CD4-positive, alpha-beta T cell treated with Interleukin-10 for 1 hour (primary cell): ENCODE data around the gene PDIA5.

ENCODE experiments used
- DNase-seq: peaks from one replicate; pipeline ENCODE4 v3.0.0-alpha.2; 2020

PDIA5 gene

DNA sequence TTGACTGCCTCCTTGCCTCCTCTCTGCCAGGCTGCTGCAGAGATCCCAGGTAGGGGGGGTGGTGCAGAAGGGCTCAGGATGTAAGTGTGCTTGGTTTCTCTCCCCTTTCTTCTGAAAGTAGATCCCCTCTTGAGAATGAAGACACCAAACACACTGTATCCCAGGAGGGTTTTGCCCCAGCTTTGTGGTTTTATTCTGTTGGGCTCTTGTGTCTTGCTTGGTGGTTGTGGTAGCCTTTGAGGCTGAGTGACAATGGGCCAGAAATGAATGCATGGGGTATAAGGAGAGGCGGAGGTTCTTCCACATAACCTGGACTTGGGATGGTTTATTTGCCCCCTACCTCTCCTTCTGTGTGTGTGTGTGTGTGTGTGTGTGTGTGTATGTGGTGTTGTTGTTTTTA is 5.7 kb downstream of the PDIA5 start:
- no peak for DNase-seq

DNA sequence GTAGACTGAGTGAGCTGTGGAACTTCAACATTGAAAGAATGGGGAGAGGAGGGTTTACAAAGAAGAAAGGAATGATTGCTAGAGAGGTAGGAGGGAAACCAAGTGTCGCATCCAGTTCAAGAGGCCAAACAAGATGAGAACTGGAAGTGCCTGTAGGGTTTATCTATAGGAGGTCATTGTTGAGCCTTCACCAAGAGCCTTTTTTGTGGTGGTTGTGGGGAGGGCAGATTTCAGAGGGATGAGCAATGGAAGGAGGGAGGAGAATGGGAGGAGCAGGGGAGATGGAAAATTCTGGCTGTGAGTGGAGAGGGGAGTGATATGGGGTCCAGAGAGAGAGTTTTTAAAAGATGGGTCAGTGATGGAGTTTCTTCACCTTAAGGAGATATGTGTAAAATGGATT is 8.5 kb downstream of the PDIA5 start:
- no peak for DNase-seq

DNA sequence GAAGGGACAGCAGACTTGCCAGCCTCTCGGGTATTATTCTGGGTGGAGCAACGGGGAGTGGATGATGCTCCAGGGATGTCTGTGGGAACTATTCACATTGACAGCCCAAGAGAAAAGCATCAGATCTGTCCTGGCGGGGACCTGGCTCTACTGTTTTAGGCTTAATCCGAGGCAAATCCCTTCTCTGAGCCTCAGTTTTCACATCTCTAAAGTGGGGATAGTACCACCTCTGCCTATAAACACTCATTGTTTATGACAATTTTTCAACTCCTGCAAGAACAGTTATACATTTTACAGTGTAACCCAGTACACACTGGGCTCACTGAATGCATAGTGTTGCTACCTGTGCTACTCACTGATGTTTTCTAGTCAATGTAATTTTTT is 9.3 kb downstream of the PDIA5 start:
- DNase-seq = no peak

DNA sequence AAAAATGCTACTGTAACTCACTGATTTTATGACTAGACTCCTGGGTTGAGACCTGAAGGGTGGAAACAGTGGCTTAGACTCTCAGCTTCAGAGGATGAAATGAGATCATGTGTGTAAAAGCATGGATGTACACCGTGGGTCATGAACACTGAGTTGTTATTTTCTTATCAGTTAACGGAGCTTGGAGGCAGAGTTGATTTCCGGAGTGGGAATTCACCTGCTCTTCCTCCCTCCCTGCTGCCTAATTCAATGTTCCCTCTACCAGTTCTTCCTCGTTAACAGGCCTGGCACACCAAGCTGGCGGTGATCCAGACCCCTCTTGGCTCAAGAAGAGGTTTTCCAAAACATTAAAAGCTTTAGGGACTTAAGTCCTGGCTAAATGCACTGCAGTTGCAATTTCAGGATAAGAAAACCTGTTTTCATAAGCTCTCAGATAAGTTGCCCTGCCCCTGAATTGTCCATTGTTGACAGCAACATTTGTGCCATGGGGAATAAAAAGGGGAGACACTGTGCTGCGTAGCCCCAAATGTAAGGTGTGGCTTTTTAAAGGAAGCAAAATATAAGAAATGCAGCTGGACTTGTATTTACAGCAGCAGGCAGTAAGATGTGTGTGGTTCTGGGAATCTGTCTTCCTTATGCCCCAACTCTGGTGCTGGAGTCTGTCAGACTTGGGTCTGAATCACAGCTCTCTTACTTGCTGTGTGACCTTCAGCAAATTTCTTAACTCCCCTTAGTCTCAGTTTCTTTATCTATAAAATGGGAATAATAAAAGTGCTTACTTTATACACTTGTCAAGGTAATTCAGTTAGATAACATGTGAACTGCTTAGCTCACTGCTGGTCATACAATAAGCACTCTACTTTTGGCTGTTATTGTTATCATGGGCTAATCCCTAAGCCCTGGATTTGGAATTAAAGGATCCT is 9.9 kb downstream of the PDIA5 start:
- DNase-seq = no peak

DNA sequence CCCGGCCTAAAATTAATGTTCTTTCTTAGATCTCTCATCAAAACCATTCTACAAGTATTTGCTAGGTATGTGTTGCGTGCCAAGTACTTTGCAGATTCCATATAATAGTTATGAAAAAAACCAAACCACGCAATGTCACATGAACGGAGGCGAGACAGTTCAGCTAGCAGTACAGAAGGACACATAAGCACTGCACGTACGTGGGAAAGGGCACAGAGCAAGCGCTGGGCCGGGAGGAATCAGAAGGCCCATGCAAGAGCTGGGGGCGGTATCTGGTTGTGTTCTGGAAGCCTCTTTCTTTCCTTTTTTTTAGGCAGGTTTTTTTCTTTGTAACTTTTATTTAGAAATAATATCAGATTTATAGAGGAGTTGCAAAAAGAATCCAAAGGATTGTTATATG is 11.3 kb downstream of the PDIA5 start:
- DNase-seq = no peak

DNA sequence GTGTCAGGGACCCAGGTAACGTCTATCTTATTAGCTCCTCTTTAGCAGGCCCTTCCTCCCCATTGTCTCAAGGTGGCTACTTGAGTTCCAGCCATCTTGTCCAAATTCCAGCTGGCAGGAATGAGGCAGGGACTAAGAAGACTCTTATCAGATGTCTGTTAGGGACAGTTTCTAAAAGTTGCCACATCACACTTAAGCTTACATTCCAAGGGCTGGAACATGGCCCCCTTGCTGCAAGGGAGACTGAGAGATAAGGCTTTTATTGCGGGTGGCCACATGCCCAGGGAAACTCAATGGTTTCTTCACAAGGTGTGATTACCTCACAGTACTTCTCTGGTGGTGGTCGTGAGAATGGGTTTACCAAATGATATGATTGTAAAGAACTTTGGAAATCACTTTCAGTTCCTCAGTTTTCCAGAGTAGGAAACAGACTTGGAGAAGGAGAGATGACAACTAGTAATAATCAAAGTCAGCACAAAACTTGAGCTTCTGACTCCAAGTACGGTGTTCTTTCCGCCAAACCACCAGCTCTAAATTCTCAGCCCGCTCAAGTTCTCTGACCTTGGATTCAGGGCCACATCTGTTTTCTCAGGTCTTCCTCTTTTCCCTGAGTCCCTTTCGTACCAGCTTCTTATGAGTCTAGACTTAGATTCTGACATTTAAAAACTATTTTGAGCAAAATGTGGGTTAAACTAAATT is 14.2 kb downstream of the PDIA5 start:
- DNase-seq = no peak

DNA sequence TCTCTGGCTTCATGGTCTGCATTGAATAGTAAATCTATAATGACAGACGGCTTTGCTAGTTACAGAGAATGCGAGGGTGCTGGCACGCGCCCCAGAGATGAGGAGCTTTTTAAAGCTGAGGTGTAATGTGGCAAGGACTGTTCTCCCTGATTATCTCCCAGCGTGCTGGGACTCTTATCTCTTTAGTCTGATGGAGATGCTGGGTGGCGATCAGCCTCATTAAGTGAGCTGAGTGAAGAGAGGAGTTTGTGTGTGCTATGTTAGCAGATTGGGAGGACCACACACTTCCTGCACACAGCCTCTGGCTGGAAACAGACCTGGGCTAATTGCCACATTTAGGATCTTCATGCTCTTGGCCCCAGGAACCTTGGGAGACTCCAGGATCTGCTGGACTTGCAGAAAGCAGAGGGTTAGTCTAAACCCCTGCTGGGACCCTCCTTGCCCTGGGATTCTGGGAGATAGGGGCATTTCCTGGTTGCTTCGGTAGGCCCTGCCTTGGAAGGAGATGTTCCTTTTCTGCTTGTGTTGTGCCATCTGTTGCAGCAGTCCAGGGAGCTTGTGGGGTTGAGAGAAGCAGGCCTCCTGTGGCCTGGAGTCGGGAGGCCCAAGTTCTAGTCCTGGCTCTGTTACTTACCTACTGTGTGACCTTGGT is 15.0 kb downstream of the PDIA5 start:
- no peak for DNase-seq

DNA sequence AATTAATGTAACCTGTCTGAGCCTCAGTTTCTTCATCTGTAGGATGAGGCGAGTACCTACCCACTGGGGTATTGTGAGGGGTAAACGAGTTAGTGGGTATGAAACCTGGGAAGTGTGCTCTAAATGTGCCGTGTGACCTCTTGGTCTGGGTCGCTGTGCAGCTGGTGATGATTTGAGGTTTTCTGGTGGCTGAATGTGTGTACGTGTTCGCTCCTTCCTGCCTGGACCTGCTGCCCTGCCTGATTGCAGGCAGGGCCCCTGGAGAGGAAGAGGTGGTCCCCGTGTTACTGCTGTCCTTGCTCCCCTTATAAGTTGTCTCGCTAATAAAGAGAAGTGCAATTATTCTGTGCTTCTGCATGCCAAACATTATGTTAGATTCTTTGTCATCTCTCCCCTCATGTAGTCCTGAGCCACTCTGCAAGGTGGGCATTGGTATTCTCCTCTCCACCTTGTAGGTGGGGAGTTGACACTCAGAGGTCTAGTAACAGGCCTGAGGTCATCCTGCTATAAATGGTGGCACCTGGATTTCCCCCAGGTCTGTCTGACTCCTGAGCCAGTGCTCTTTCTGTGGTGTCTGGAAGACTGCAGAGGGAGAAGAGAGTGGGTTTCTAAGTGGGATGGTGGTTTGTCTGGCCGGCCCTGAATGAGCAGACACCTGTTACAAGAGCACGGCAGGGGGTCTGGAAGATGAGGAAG is 15.7 kb downstream of the PDIA5 start:
- DNase-seq = no peak

DNA sequence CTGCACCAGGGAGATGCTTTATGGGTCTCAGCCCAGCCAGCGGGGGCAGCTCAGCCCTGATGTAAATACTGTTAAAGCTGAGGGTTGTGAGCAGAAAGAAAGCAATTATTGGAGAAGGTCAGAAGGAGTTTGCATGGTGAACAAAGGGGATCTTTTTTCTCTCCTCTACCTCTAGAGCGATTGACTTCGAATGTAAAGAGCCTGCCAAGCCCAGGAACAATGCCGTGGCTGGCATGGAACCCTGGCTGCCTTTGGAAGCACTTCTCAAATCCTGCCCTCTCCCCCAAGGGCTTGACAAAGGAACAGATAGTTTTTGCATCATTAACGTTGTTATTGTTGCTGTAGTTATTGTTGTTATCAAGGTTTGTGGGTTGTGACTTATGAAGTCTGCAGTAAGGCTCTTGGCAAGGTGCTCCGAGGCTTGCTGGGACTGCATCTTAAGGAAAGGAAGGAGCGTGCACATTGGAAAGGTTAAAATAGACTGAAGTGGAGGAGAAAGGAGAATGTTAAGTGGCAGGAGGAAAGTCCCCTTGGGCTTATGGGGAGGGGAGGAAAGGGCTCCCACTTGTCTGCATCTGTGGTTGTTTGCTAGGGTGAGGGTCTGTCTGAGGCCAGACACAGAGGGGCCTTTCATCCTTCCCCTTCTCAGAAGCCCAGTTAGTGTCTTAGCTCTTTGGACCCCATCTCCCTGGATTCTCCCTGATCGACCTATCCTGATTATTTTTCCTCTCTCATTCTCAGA is 16.7 kb downstream of the PDIA5 start:
- DNase-seq = no peak

DNA sequence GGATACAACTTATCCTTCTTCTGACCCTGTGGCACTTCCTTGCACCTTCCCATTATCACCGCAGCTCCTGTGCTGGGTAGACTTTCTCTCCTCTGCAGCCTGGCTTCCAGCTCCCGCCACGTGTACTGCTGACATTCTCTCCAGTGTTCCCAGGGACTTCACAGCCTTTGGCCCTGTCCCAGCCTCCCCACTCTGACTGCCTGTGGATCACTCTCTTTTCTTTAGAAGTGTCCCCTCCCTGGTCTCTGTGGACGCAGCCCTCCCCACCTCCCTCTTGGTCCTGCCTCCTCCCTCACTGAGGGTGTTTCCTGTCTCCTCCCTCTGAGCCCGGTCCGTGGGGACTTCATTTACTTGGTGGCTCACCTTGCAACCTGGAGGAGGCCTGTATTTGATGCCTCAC is 17.4 kb downstream of the PDIA5 start:
- DNase-seq = no peak

DNA sequence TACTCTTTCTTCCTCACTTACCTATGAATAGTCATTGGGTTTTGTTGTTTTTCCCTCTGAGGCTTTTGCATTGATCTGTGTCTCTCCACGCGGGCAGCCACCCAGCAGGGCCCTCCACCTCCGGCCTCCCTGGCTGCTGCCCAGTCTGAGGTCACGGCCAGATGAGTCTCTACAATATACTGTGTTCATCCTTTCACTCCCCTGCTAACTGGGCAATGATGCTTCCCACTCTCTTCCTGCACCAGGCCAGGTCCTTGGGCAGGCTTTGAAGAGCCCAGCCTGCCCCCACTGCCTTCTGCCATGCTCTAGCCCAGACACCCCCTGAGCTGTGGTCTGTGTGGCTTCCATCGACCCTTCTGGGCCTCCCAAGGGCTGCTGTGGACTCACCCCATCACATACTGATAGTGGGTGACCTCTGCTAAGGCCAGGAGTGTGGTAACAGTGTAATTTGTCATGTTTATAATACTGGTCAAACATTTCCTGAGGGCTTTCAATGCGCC is 18.0 kb downstream of the PDIA5 start:
- no peak for DNase-seq

DNA sequence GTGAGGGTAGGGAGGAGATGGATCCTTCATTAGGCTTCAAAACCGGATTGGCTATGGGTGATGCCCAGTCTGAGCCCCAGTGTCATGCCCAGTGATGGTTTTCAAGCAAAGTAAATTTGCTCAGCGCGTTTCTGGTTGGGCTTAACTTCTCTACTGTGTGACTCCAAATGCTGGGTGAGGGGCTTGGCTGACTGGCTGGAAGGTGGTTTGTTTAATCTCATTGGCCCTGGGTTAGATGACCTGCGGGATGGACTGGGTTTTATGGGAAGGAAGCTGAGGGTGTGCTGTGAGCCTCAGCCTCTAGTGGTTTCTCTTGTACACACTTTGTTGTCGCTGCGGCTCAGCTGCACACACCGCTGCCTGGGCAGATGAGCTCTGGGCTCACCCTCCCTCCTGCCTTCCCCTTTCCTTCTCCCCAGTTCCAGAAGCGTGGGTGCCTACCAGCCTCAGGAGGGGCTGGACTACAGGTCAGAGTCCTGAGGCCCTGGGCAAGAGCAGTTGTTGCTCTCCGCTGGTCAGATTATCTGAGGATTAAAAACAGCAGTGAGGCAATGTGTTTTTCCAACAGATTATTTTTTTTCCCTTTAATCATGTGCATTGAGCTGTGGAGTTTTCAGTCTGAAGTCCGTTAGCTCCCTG is 18.6 kb downstream of the PDIA5 start:
- no peak for DNase-seq

DNA sequence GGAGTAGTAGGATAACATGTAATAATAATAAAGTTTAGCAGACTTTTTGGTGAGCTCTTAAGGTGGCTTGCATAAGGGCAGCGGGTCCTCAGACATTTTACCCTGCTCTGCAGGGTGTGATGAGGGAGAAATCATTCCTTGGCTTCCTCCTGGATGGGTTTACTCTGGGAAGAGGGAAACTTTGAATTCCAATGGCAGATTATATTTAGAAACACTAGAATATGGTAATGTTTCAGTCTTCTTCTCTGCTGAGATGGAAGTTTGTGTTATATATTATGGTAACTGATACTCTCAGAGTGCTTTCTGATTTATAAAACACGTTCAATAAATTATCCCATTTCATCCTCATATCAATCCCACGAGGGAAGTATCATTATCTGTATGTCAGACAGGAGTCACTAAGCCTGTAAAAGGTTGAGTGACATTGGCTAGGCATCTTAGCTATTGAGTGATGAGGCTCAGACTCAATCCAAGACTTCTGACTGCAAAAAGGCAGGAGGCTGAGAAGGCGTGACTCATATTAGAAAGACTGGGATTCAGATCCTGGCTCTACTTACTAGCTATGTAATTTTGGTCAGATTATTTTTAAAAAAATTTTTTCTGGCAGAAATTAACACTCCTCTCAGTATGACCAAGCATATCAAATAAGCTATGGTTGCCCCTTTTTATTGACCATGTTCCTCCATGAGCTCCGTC is 19.3 kb downstream of the PDIA5 start:
- DNase-seq = no peak

DNA sequence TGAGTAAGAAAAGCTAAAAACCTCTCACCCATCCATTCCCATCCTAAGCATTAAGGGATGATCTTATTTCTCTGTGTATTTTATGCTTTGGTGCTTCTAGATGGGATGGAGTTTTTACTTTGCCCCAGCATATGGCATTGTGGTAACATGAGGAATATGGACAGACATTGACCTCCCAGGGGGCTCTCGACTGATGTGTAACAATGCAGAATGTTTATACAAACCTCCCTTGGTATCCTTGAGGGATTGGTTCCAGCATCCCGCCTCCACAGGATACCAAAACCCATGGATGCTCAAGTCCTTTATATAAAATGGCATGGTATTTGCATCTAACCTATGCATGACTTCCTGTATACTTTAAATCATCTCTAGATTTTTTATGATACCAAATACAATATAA is 21.6 kb downstream of the PDIA5 start:
- no peak for DNase-seq

DNA sequence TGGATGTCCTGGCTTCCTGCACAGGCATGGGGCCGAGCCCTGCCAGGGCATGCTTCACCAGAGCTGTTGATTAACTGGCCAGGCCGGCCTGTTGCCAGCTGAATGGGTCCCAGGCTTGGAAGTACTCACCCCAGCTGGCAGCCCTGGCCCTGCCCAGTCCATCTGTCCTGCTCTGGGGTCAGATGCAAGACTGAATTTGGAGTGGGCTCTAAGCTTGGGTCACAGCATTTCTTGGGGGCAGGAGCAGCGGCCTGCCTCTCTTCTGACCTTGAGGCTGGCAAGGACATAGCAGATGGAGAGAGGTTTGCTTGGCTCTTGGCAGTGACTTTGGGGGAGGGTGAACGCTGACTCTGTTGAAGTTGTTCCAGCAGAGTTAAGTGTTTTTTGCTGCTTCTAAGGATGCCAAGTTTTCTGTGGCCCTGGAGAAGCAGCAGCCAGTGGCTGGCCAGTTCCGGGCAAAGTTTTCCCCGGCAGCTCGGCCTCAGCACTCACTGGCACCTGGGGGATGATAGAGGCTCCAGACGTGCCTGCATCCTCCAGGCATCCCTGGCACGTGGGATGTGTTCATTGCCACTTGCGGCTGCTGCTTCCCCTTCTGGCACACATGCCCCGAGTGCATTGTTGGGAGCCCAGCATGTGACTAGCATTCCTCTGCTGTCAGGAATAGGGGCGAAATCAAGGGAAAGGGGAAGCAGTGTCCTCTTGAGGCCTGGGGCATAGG is 22.9 kb downstream of the PDIA5 start:
- DNase-seq = no peak

DNA sequence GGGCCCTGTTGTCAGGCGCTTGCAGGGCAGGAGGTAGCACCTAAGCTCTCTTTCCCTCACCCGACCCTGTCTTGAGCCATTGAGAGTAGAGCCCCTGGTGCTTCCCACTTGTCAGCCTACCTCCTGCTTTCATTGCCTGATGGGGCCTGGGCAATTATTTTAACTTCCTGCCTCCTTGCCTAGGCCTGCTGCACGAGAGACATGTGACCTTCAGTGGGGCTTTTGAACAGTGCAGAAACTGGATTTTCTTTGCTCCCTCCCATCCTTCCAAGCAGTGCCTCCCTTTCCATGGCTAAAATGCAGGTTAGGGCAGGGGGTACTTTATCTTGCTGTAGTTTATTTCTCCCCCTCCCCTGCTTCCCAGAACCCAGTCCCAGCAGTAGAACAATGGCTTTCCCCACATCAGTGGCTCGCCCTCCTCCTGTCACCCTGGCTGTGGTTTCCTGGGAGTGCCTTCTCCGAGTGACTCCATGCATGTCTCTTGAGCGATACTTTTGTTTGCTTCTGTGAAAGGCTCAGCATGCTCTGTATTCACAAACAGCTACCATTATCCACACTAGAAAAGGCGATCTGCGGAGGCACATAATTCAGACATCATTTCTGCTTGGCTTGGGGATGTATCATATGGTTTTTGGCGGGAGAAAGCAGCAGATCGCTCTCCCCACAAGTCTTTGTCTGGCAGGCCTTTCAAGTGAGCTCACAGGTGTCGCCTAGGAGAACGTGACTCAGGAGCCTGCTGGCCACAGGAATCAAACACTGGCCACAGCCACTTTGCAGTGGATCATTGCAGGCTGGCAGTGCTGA is 24.1 kb downstream of the PDIA5 start:
- DNase-seq = no peak

DNA sequence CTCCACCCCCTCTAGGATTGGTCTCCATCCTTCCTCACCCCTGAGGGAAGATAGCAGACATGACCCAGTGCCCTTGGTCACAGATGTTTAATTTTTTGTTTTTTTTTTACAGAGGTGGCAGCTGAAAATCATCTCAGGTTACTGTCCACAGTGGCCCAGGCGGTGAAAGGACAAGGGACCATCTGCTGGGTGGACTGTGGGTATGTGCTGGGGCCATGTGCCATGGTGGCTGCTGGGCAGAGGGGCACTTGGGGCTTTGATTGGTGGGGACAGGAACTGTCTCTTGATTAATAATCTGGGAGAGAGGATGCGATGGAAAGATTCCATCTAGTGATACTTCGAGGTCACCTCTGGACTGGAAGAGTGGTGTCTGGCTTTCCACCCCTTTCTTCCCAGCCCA is 25.4 kb downstream of the PDIA5 start:
- DNase-seq = no peak

DNA sequence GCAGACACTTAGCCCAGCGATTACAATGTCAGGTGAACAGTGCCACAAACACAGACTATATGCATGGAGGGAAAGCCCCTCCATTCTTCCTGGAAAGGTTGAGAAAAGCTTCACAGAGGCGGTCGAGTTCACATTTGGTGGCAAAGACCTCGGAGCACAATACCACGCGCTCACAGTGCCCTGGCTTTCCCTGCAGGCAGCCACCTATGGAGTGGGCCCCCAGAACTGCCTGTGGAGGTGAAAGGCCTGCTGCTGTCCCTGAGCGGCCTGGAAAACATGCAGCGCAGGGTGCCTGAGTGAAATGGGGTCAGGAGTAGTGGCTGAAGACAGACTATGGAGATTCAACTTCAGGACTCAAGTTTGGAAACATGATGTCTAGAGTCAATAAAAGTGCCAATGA is 26.9 kb downstream of the PDIA5 start:
- DNase-seq = no peak

DNA sequence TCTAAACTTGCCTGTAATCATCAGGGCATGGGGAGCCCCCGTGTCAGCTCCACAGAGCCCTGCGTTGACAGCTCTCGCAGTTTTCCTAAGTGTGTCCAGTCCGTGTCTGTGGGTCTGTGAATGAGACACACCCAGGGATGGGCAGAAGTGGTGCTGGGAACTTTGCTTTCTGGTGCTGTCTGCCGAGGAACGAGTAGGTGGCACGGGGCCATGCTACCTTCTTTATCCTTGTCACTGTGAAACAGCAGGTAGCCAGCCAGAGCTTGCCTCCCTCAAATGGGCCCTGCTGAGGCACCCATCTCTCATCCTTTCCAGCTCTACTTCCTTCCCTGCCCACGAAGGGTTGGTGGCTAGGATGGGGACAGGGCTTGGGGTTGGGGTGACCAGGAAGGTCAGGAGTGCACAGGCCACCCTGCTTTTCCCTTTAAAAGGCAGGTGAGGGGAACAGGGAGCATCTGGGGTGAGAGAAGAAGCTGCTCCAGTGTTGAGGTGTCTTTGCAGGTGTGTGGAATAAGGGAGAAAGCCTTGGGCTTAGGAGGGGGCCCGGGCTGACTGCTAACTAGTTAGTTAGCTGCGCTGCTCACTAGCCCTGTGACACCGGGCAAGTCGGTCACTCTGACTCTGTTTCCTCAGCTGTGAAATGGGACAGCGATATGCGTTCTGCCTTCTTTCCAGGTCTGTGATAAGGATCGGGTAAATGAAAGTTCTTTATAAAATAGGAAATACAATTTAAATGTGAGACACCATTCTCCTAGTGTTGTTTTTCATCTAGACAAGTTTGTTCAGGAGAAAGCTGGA is 27.9 kb downstream of the PDIA5 start:
- DNase-seq = no peak
